HTR-8/SVneo (cell line): Measurements from ENCODE around the gene PLEKHH1.
"Not testable (repeated sequence)": the region's sequence is repeated elsewhere in the genome, so short reads cannot be mapped to it uniquely, and the experiment has no call there.

Experiments
- DNase-seq: peaks from one replicate; pipeline ENCODE4 v3.0.0; 2011; ENCODE audit warnings: low spot score, mixed read lengths; ENCODE audit not compliant: insufficient read length
- FAIRE-seq: peaks from 2 replicates; lab custom pipeline; 2011; peaks lifted over from hg19 to GRCh38; lab: Jason Lieb, UNC

The PLEKHH1 gene

GRCh38 chr14:67528276-67528675 lies 4.8 kb upstream of the PLEKHH1 start:
- DNase-seq: no peak
- no peak for FAIRE-seq

DNA sequence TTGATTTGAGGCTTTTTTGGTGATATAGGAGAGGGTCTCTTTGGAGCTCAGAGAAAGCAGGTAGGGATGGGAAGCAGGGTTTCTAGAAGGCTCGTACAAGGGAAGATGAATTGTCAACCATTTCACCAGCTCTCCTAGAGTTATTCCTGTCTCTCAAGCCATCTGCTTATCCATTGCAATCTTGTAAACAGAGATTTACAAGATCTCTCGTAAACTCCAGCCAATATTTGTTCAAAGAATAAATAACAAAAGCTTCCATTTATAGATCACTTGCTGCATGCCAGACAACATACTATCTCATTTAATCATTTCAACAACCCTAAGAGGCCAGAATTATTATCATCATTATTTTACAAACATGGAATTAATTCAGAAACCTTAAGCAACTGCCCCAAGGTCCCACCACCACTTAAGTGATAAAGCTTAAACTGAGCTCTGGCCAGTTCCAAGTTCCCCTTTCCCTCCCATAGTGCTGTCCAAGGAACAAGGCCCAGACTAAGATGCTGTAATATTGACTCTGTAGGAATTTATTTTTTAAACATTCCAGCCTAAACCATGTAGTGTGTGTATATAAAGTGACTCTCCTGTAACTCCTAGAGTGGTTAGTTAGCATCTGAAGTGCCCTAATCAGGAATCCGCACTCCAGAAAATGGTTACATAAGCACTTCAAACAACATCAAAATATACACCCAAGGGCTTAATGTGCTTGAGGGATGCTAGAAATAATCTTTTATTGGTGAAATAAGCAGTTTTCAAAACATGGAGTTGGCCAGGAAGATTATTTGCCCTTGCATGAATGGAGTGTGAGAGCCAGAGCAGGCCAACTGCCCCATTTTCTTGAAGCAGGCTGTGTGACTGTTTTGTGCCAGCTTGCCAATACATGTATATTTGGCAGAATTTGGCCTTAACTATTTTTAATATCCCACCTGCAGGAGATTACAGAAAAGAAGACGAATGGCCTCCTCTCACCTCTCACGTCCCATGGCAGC lies 2.8 kb upstream of the PLEKHH1 start:
- FAIRE-seq: peak; percentile 90
- no peak for DNase-seq

DNA sequence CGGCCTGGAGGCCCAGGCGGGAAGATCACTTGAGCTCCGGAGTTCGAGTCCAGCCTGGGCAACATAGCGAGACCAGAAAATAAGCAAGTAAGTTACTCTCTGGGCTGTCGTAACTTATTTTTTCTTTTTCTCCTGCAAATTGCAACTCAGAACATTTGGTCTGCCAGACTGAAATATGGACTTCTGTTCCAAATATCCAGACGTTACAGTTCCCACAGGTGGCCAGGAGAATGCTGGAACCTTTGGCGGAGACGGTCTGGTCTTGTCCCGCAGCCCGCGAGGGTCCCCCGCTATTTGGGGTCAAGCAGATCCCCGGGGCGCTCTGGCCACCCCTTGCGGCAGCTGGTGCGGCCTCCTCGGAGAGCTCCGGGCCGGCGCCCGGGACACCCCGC lies 488 bp upstream of the PLEKHH1 start:
- DNase-seq (no peak), FAIRE-seq (no peak)

DNA sequence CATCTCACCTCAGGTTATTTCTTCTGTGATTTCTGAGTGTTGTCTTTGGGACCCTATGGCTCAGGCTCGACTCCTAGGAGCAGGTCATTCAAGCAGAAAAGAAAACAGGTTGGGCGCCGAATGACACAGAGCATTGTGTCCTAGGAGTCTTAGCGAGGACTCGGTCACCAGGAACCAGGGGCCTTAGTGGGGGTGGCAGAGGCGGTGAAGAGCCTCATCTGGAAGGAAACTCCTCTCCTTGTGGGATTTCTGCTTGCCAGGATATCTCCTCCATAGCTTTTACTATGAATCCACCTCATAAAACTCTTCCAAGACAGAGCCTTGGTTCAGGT lies 630 bp downstream of the PLEKHH1 start:
- FAIRE-seq (no peak), DNase-seq (peak; percentile 60)

DNA sequence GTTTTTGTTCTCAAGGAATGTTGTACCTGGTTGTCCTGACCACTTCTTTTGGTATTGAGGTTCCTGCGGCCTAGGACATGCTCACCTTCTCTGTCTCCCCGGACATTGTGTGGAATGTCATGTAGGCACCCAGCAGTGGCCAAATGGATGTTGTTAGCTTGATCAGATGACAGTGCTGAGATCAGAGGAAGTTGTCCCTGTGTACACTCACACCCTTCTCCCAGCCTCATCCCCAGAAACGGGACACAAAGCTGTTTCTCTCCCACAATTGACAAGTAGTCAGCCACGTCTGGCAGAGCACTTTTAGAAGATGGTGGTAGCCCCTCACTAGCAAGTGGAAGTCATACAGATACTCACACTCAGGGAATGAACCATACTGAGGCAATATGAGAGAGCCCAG lies 3.0 kb downstream of the PLEKHH1 start:
- FAIRE-seq: peak; percentile 96

GRCh38 chr14:67537736-67538135 lies 4.6 kb downstream of the PLEKHH1 start:
- DNase-seq (no peak), FAIRE-seq (no peak)

More for the DNA sequence above, 3.0 kb downstream of the PLEKHH1 start:
- no peak for DNase-seq

DNA sequence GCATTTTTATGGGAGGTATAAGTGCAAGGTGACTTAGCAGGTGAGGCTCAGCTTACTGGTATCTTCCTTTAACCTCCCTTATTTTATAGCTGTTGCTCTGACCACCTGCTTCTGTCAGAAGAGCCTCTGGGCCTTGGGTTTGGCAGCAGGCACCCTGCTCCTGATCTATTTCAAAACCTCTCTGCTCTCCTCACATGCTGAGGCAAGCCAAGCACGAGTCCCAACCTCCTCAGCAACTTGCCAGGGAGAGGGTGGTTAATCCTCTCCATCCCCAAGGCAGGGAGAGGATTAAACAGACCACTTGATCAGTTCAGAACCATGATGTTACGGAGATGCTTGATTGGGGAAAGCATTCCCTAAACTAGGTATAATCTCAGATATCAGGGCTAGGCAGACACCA lies 5.4 kb downstream of the PLEKHH1 start:
- no peak for DNase-seq
- FAIRE-seq: no peak

GRCh38 chr14:67539116-67539515 lies 6.0 kb downstream of the PLEKHH1 start:
- FAIRE-seq: no peak
- no peak for DNase-seq

- FAIRE-seq (peak; percentile 89), DNase-seq (no peak)
Measured at GRCh38 chr14:67541448-67542387, 8.6 kb downstream of the PLEKHH1 start.

GRCh38 chr14:67542620-67543019 lies 9.5 kb downstream of the PLEKHH1 start:
- not testable (repeated sequence) for DNase-seq
- FAIRE-seq: peak; percentile 33

DNA sequence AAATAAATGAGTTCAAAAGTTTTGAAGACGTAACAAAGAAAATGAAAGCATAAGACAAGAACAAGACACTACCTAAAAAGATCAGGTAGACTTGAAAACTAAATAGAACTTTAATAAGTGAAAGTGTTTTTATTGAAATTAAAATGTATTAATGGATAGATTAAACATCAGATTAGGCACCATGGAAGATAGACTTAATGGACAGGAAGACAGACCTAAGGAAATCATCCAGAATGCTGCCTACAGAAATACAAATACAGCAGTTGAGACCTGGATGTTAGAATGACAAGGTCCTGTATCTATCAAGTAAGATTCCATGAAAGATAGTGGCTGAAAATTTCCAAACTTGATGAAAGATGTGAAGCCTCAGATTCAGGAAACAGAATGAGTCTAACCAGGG lies 11.5 kb downstream of the PLEKHH1 start:
- DNase-seq (no peak), FAIRE-seq (peak; percentile 69)

GRCh38 chr14:67547224-67547780 lies 14.2 kb downstream of the PLEKHH1 start:
- no peak for FAIRE-seq
- DNase-seq: no peak

- FAIRE-seq (peak; percentile 69), DNase-seq (no peak)
Measured at GRCh38 chr14:67549734-67550133, 16.6 kb downstream of the PLEKHH1 start.

DNA sequence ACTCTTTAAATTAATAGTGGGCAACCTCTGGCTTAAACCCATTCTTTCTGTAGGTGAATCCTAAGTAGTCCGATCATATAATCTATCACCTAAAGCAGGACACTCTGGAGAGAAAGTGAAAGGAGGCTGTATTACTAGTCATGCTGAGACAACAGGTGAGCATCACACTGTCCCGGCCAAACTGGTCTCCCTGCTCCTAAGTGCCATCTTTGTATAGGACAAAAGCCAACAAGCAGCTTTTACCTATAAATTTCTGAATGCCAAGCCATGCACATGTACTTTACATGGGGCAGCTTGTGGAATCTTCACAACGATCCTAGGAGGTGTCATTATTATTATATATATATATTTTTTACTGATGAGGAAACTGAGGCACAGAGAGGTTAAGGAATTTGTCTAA lies 18.0 kb downstream of the PLEKHH1 start:
- FAIRE-seq: no peak
- DNase-seq: no peak

- peak; percentile 89 for FAIRE-seq
Measured at GRCh38 chr14:67551940-67552339, 18.9 kb downstream of the PLEKHH1 start.

DNA sequence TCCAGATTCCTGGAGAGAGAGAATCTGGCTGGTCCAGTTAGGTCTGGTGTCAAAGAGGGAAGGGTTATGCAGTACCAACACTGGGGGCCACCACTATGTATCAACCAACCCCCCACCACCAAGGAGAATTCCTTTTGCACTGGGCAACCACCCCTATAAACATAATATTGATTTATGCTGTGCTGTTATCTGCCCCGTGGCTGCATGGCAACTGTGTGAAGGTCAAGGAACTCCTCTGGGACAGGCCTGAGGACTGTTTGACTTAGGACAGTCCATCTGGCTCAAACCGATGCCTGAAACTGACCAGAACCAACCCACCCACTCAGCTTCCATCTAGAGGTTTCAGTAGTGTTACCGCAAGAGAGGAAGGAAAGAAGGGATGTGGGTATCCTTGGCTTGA lies 20.5 kb downstream of the PLEKHH1 start:
- no peak for DNase-seq
- FAIRE-seq: peak; percentile 96

More at GRCh38 chr14:67551940-67552339, 18.9 kb downstream of the PLEKHH1 start:
- no peak for DNase-seq

DNA sequence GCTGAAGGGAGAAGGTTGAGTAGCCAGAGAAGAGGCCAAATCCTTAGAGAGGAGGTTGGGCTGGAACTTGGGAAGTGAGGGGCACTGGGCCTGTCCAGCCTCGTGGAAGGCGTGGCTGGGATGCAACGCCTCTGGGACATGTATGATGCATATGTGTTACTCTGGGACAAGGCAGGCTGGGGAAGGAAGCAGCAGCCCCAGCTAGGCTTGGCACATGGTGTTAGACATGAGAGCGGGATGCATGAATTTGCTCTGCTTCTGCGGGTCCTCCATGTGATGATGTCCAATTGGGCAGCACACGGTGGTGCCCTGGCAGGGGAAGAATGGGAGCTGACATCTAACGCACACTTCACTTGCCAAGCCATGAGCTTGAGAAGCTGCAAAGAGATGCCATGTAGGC lies 21.3 kb downstream of the PLEKHH1 start:
- no peak for DNase-seq
- peak; percentile 96 for FAIRE-seq

DNA sequence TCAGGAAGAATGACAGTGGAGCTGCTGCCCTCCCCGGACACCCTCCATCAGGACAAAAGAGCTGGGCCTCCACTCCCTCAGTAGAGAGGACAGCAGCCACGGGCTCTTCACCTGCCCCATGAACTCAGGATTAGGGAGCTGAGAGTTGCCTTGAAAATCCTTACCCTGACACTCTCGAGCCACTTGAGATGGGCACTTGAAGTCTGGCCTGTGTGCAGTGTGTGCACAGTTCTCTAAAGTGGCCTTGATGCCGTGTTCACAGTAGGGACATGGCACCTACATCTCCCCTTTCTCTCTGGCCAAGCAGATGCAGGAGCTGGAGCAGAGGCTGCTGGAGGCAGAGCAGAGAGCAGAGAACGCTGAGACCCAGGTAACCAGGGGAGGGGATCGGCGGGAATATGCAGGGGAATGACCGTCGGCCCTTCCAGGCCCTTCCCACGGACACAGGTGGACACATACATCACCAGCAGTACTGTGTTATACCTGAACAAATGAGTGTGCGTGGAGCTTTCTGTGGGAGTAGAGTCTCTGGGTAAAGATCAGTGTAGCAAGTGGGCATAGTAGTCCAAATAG lies 22.5 kb downstream of the PLEKHH1 start:
- FAIRE-seq: peak; percentile 94

GRCh38 chr14:67556671-67557070 lies 23.6 kb downstream of the PLEKHH1 start:
- DNase-seq: no peak
- no peak for FAIRE-seq

More for the DNA sequence above, 22.5 kb downstream of the PLEKHH1 start:
- no peak for DNase-seq

GRCh38 chr14:67557118-67557517 lies 24.0 kb downstream of the PLEKHH1 start:
- DNase-seq (peak; percentile 95), FAIRE-seq (peak; percentile 98)
